Mesenteric fat pad (tissue), 1 donor: ENCODE measurements around the gene CAMK2B. TPM values are rescaled to one million over a fixed set of nuclear protein-coding genes. Genes with fewer than 3 reads are reported as not detected.

ENCODE experiments used
- DNase-seq: peaks from one replicate; pipeline ENCODE4 v3.0.0-alpha.2; 2020; ENCODE audit warnings: low spot score
- long read RNA-seq: library from polyadenylated mRNA; unstranded; transcript quantifications from one replicate; pipeline ENCODE4 v2.0.0, GENCODE V29; 2020
- total RNA-seq: library from RNA; stranded (reverse); fragmentation: NEBNext Ultra II Directional; extraction: Animal tissue kit (Norgen Biotek cat#: 25700); gene quantifications from one replicate; pipeline ENCODE4 v1.2.1, GENCODE V29; 2021
- donor health status: DM: yes; HTN: yes; CAD: no.

CAMK2B gene
- 1.2 TPM for total RNA-seq
- long read RNA-seq, partial matches to known transcripts = 4 of 7 reads
- long read RNA-seq, other reads (novel, unspliced or antisense) = 3 of 7 reads

GRCh38 chr7:44325201-44325671, at the start of gene CAMK2B:
CAMK2B (minus strand) TSS chr7:44325594; CDS start chr7:44325421, 173 bp downstream.
- DNase-seq = no peak

- DNase-seq = peak; percentile 65
Observed at GRCh38 chr7:44374007-44374763, 48.8 kb upstream of the CAMK2B start.

DNA sequence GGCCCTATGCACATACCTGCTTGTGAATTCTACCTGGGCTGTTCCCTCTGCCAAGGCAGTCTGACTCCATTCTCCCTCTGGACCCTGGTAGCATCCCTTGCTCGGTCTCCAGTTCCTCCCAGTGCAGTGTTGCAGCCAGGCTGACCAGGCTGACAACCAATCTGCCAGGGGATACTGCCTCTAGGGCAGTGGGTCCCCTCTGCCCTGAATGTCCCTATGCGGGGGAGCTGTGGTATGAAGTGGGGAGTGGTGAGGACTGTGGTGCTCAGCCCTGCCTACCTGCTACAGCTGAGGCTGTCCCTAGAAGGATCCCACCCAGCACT, 48.0 kb upstream of the CAMK2B start:
- no peak for DNase-seq

DNA sequence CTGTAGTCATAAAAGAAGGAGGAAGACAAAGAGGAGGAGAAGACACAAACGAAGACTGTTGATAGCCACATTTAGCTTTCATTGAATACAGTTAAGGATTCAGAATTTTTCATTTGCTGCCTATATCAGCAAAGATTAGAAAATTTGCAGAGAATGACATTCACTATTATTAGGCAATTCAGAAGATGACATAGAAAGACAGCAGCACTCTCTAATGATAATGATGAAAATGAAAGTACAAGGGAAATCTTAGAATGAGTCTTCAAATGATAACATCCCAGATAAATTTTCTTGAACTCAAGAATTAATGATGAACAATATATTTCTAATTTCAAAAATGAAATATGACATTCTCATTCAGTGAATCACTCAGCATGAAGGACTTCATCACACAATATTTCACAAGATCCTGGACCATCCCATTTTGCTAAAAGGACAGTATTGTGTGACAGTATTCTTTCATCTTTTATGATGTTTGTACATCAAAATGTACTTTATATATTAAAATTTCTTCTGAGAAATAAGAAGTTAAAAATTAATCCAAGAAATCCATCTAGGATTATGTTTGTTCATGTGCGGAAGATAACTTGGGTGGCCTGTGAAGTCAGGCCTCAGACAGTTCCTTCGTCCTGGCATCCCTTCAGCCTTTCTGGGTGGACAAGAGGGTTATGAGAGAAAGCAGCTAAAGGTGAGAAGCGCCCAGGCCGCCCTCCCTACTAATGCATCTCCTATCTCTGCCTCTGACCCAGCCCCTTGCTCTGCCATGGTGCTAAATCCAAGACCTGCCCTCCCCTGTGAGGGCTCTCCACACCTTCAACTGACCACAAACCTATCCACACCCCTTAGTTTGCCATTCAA, 47.4 kb upstream of the CAMK2B start:
- DNase-seq = peak; percentile 57

GRCh38 chr7:44368885-44369284, 43.5 kb upstream of the CAMK2B start:
- DNase-seq = no peak

DNA sequence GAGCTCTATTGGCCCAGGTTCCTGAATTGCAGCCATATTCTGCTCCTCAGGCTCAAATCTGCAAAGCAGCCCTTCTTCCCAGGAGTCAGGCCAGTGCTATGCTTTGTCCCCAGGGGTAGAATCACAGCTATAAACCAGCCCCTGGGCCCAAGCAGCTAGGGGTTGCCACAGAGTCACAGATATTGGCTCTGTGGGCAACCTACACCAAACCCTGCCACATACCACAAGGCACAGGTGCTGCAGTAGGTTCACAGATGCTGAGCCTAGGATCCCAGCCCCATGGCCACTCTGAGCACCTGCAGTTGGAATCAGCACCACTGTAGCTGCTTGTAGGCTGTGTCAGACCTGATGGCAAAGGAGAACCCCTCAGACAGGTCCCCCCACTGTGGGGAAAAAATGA, 43.1 kb upstream of the CAMK2B start:
- DNase-seq = peak; percentile 73

DNA sequence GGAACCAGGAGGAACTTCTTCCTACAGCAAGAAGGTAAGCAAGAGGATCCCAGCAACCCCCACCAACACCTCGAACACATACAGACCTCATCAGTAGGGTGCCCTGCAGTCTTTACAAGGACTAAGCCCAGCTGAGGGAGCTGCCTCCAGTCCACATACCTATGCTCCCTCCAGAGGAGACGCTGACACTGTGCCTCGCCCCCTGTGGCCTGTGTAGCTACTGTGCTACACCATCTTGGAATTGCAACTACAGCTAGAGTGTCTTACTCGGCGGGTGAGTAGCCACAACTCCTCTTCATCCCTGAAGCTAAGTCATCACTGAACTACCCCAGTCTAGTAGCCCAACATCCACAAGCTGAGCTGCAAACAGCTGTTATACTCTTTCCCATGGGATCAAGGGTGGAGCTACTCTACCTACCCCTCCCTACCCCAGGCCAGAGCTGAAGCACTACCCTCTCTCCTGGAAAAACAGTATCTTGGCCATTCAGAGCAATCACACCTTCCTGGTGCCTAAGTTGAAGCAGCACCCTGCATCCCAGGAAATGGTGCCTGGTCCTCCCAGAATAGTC, 42.2 kb upstream of the CAMK2B start:
- DNase-seq = peak; percentile 35

GRCh38 chr7:44366986-44367385, 41.6 kb upstream of the CAMK2B start:
- DNase-seq = no peak

- DNase-seq = no peak
Observed at GRCh38 chr7:44353668-44354067, 28.3 kb upstream of the CAMK2B start.

DNA sequence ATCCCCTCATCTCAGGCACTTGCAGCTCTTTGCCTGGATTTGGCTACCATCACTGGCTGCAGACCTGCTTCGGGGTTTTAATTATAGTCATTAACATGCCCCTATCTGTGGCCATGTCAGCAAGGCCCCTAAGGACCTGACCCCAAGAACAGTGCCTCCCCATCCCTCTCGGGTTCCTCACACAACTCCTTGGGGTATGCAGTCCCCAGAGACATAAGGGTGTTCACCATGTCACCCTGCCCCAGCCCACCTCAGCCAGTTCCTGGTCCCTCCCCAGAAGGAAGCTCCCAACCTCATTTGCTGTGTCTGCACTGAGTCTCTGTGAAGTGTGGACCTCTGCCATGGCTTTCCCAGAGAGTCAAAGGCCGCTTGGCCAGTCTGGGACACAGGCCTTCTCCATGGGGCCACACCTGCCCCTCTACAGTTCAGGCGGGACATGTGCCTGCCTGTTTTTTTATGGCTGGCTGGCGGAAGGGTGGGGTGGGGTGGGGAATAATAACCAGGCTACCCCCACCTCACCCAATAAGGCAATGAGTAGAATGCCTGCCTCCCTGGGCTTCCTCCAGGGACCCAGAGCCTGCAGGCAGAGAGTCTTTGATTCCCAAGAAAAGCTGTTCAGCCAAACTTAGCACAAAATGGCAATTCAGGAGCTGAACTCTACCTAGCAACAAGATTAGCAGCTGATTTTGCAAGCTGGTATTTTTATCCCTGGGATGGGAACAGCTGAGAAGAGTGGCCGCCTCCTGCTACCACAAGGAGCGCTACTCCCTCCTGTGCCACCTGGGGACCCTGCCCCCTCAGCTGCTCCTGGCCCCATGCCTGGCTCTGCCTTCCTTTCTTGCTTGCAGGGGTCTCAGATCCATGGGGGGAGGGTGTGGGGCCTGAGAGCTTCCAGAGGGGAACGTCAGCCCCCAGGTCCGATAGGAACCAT, 23.7 kb upstream of the CAMK2B start:
- no peak for DNase-seq

- no peak for DNase-seq
Observed at GRCh38 chr7:44348300-44348699, 22.9 kb upstream of the CAMK2B start.

GRCh38 chr7:44347546-44348114, 22.2 kb upstream of the CAMK2B start:
- DNase-seq = no peak

GRCh38 chr7:44346063-44346462, 20.7 kb upstream of the CAMK2B start:
- no peak for DNase-seq

DNA sequence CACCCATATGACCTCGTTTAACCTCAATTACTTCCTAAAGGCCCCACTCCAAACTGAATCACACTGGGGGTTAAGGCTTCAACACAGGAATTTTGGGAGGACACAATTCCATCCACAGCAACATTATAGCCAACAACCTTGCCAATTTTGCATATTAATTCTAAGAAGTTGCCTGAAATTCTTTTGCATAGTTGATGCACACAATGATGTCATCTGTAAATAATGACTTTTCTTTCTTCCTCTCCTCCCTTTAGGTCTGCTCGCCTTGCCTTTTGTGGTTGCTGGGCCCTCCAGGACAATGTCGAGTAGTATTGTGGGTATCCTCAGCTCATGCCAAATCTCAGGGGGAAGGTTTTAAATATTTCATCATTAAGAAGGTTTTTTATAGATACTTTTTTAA, 16.0 kb upstream of the CAMK2B start:
- no peak for DNase-seq

- no peak for DNase-seq
Observed at GRCh38 chr7:44338600-44338999, 13.2 kb upstream of the CAMK2B start.

GRCh38 chr7:44336491-44336890, 11.1 kb upstream of the CAMK2B start:
- no peak for DNase-seq

- DNase-seq = no peak
Observed at GRCh38 chr7:44335184-44335583, 9.8 kb upstream of the CAMK2B start.

GRCh38 chr7:44334734-44335097, 9.3 kb upstream of the CAMK2B start:
- DNase-seq = no peak

- no peak for DNase-seq
Observed at GRCh38 chr7:44333911-44334733, 8.7 kb upstream of the CAMK2B start.

- DNase-seq = no peak
Observed at GRCh38 chr7:44331682-44332081, 6.3 kb upstream of the CAMK2B start.
